Epithelial cell of prostate (primary cell): ENCODE data around the gene PRRG4.
"Not testable (repeated sequence)": the region's sequence is repeated elsewhere in the genome, so short reads cannot be mapped to it uniquely, and the experiment has no call there.

ENCODE experiments used
- DNase-seq: peaks from one replicate; pipeline ENCODE4 v3.0.0-alpha.2; 2011; ENCODE audit warnings: low read depth, low spot score
- H3K27ac ChIP-seq: fragments of 450-650 bp; 2 replicates; pipeline ENCODE4 v1.5.1; 2017; ENCODE audit warnings: mild to moderate bottlenecking

The PRRG4 gene

GRCh38 chr11:32881286-32881685 lies 51.6 kb downstream of the PRRG4 start:
- H3K27ac ChIP-seq: peak overlapping the region; percentile 26
- DNase-seq: peak; percentile 46

DNA sequence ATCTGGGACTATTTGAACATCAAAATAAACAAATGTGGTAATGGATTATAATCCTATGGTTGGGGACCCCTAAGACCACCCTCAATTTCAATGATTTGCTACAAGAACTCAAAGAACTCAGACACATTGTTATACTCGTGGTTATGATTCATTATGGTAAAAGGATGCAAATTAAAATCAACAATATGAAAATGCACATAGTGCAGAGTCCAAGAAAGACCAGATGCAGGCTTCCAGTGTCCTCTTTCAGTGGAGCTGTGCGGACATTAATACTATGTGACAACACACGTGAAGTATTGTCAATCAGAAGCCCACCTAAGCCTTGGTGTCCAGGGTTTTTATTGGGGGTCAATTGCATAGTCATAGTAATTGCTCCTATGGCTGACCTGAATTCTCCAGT lies 53.7 kb downstream of the PRRG4 start:
- no peak for DNase-seq
- no peak overlapping the region for H3K27ac ChIP-seq

- no peak for DNase-seq
- H3K27ac ChIP-seq: no peak overlapping the region
Measured at GRCh38 chr11:32884023-32884422, 54.3 kb downstream of the PRRG4 start.

- DNase-seq: no peak
- H3K27ac ChIP-seq: no peak overlapping the region
Measured at GRCh38 chr11:32884770-32885384, 55.1 kb downstream of the PRRG4 start.

- H3K27ac ChIP-seq: no peak overlapping the region
- no peak for DNase-seq
Measured at GRCh38 chr11:32885556-32885955, 55.8 kb downstream of the PRRG4 start.

- H3K27ac ChIP-seq: no peak overlapping the region
- DNase-seq: no peak
Measured at GRCh38 chr11:32886180-32886579, 56.5 kb downstream of the PRRG4 start.

DNA sequence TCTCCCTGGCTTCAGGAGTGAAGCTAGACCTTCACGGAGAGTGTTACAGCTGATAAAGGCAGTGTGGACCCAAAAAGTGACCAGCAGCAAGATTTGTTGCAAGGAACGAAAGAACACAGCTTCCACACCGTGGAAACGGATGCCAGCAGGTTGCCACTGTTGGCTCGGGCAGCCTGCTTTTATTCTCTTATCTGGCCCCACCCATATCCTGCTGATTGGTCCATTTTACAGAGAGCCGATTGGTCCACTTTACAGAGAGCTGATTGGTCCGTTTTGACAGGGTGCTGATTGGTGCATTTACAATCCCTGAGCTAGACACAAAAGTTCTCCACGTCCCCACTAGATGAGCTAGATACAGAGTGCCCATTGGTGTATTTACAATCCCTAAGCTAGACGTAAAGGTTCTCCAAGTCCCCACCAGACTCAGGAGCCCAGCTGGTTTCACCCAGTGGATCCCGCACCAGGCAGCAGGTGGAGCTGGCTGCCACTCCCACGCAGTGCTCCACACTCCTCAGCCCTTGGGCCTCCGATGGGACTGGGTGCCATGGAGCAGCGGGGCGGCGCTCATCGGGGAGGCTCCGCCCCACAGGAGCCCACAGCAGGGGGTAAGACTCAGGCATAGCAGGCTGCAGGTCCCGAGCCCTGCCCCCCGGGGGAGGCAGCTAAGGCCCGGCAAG lies 58.1 kb downstream of the PRRG4 start:
- not testable (repeated sequence) for H3K27ac ChIP-seq, DNase-seq

DNA sequence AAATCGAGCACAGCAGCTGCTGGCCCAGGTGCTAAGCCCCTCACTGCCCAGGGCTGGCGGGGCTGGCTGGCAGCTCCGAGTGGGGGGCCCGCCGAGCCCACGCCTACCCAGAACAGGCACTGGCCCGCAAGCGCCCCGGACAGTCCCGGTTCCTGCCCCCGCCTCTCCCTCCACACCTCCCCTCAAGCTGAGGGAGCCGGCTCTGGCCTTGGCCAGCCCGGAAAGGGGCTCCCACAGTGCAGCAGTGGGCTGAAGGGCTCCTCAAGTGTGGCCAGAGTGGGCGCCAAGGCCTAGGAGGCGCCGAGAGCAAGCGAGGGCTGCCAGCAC lies 58.6 kb downstream of the PRRG4 start:
- DNase-seq: not testable (repeated sequence)

DNA sequence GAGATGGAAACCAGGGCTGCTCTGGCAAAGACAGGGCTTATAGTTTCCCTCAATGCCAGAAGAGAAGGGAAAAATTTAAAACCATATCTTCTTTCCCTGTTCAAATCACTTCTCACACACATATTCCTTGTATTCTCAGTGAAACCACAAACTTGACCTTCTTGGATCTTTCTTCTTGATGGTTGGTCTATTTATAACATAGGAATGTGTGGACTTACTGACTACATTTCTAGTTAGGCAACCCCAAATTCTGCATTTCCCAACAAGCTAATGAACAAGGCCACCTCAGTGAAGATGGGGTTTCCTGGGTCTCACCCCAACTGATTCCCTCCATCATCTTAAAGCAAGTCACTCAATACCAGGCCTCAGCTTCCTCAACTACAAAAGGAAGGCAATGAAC lies 59.1 kb downstream of the PRRG4 start:
- H3K27ac ChIP-seq: no peak overlapping the region
- no peak for DNase-seq

More for the DNA sequence above, 58.6 kb downstream of the PRRG4 start:
- not testable (repeated sequence) for H3K27ac ChIP-seq

DNA sequence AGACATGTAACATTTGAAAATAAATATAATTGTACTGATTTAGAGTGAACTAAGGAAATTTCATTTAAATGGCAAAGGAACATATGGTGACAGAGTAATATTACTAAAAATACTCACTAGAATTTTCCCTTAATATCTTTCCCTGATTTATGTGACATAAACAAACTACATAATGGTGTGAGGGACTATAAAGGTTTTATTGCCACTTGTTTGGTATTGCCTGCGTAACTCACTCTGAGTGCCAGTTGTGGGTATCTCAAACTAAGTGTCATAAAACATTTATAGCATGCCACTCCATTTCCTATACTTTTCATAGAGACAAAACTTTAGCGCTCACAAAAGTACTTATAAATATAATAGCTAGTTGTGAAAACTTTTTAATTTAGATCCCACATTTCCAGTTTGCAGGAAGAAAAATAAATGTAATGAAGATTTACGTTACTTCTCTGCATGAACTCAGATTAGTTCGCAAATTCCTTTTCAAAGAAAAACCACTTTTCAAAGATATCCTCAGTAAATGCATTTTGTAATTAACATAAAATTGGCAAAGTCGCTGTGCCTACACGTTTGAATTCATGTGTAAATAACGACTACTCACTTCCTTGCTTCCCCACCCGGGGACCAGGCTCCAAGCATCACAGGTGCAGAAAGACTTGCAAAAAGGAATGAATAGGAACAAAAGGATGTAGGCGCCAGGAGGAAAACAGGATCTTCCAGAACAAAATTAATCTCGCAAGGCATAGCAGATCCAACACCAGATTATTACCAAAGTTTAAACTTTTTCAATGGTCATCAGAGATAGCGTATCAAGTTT lies 61.3 kb downstream of the PRRG4 start:
- no peak overlapping the region for H3K27ac ChIP-seq
- DNase-seq: no peak

DNA sequence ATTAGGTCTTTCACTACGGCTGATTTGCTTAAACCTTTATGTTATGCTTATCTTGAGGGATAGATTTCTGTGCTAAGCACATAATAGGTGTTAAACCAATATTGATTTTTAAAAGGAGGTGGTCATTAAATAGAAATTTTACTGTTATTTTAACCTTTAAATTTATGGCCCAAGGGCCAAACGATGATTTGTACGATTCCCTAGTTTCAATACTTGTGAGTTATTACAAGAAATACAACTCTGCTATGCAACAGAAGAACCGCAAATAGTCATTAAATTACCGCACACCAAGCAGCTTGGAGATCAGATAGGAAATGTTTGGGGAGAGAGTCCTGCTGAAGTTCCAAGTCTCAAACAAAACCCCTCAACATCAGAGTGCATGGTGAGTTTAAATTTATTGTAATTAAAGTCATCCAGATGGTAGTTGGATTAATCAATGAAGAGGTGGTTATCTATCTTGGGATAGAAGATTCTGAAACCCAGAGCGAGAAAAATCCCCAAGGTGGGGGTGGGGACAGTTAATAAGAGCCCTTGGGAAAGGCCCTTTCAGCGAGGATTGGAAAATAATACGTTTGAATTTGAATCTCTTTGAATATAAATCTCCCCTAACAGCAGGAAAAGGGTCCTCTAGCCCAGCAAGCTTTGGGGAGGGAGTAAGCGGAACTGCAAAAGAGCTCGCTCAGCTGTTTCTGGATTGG lies 62.1 kb downstream of the PRRG4 start:
- no peak for DNase-seq

GRCh38 chr11:32892355-32893092 lies 62.8 kb downstream of the PRRG4 start, which contains the start of gene QSER1:
Gene QSER1, plus strand, starts transcription at chr11:32892811. Its CDS starts 315 bp downstream, at chr11:32893126.
- DNase-seq: no peak
- peak within 1 kb of the TSS; percentile 74 for H3K27ac ChIP-seq

More for the DNA sequence above, 62.1 kb downstream of the PRRG4 start:
- peak overlapping the region; percentile 74 for H3K27ac ChIP-seq

DNA sequence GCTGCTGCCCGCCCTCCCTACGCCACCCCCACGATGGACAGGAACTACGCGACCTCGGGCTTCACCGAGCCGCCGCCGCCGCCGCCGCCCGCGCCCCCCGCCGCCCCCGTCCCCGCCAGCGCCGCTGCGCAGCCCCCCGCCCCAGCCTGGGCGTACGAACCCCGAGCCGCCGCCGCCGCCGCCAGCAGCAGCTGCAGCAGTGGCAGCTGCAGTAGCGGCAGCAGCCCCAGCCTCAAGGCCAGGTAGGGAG lies 63.3 kb downstream of the PRRG4 start:
- H3K27ac ChIP-seq: peak overlapping the region; percentile 74
- DNase-seq: no peak

DNA sequence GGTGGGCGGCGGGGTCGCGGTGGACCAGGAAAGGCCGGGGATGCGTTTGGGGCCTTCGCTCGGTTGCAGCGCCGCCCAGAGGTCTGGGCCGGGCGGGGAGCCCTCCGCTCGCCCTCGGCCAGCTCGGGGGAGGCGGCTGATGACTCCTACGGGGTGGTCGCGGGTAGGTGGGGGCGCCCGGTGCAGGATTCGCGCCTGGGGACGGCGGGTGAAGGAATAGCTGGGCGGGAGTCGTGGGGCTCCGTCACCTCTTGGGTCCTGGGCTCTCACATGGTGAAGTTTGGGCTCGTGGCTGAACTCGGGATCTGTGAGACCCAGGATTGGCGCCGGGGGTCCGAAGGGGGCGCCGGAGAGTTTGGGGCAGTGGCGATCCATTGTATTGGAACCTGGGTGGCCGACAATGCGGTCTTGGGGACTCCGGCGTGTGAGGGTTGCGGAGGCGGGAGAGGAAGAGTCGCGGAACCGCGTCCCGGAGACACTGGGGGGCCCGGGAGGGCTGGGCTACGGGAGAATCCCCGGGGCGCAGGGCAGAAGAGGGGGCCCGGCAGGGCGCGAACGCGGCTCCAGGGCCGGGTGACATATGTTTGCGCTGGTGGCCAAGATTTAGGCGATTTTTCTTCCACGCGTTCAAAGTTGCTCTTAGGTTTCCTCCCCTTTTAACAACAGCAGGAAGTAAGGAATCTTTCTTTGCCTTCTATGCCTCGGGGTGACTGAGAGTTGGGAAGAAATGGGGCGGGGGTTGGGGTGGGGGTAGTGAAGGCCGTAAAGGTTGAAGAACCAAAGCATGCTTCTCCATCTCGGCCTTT lies 63.8 kb downstream of the PRRG4 start:
- H3K27ac ChIP-seq: peak overlapping the region; percentile 74
- DNase-seq: no peak

DNA sequence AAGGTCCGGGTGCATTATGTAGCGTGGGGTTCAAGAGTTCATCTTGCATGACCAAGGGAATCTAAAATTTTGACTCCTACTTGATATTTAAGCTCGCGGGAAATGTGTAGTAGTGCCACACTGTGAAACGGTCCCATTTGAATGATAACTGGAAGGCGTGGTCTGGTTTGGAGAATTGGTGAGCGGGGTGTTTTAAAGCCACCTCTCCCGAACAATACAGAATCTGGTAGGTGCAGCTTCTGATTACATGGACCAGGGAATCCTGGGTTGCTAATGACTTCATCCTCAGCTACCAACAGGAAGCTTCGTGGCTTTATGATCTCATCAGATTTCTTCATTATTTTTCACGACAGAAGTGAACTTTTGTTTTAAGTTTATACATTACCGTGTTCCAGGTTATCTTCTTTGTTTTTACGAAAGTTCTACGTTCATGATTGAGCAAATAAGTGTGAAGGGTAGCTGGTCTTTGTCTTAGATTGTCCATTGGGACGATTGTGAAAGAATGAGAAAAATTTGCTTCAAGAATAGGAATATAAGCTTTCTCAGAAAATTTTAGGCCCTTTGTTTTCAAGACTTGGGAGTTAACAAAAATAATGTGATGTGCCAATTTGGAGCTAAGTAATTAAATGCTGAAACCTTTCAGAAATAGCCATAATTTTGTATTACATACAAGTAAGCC lies 64.6 kb downstream of the PRRG4 start:
- peak overlapping the region; percentile 74 for H3K27ac ChIP-seq
- DNase-seq: peak; percentile 20

DNA sequence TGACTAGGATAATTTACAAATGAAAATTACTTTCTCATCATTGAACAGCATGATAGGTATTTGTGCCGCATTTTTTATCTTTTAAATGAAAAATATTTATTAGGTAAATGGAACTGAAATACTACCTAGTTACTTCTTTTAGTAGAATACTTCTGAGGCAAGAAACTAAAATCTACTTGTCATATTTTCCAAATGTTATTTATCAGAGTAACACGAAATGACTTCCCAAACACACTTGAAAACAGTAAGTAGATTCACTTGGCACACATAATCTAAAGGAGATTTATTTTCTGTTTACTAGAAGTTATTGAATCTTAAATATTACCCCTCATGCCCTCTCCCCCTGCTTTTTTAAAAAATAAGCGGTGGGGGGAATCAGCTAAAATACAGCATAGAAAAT lies 65.2 kb downstream of the PRRG4 start:
- DNase-seq: no peak
- H3K27ac ChIP-seq: peak overlapping the region; percentile 74

DNA sequence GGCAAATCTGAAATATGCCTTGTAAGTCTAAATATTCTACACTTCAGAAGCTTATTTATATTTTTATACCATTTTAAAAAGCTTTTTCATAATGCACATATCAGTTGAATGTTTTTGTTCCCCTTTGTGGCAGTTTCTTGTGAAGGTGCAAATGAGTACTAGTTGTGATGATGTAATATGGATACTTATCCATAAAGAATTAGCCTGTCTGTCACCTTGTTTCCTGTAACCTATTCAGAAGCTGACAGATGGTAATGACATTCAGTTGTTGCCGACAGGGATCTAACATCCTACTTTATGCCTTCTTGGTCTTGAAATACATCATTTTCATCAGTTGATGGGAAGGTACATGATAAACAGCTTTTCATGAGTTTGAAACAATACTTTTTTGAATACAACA lies 65.7 kb downstream of the PRRG4 start:
- no peak overlapping the region for H3K27ac ChIP-seq
- no peak for DNase-seq

GRCh38 chr11:32897103-32897502 lies 67.4 kb downstream of the PRRG4 start:
- no peak for DNase-seq
- no peak overlapping the region for H3K27ac ChIP-seq

- no peak overlapping the region for H3K27ac ChIP-seq
- DNase-seq: no peak
Measured at GRCh38 chr11:32899438-32899837, 69.7 kb downstream of the PRRG4 start.
